Measurements from ENCODE around the gene KYNU. TPM values are rescaled to one million over a fixed set of nuclear protein-coding genes. Genes with fewer than 3 reads are reported as not detected.

Gene KYNU
- total and polyA plus RNA-seq, 10 of the 15 experiments (the other 5 are each of a cell fraction or from before 2014, with no cell fraction given), result 31.3 to 101 (median 38.3) TPM

GRCh38 chr2:142966284-142966683 is 88.8 kb downstream of the KYNU start:
- ChIA-PET RAD21 (ENCODE audit: unreplicated experiment) (no interaction called here), POLR2A (no interaction called here), SMC1A (ENCODE audit: uncharacterized antibody, unreplicated experiment) (interaction anchor here (1.2 kb wide), 1 partner anchor 9 kb away, joined by 4 read pairs; no protein-coding TSS in a partner anchor), CTCF (interaction anchor here (1.0 kb wide), 1 partner anchor 10 kb away, joined by 3 read pairs; no protein-coding TSS in a partner anchor)
- H3K4me3 ChIP-seq, result no peak overlapping the region
- no peak for ATAC-seq
- no peaks in the 10 kb centered on the region for H3K4me1 ChIP-seq (ENCODE audit: control insufficient read depth, insufficient read depth, low read length)
- H3K9me3 ChIP-seq (replicated peaks; ENCODE audit: control insufficient read depth, insufficient read depth, low read length), result no peaks in the 10 kb centered on the region
- in situ Hi-C loops (cut with MboI), result no loop called here
- H2AFZ ChIP-seq (ENCODE audit: control insufficient read depth, low read depth, low read length), result no peak overlapping the region
- no peak overlapping the region for H3K9ac ChIP-seq (ENCODE audit: control insufficient read depth, insufficient read depth, low read length)
- no peak overlapping the region for H3K4me2 ChIP-seq (ENCODE audit: control insufficient read depth, insufficient read depth)
- H3K36me3 ChIP-seq (ENCODE audit: control insufficient read depth in 2 of 2, insufficient read depth in 2 of 2, low read length in 1 of 2), result no peaks in the 10 kb centered on the region; a peak in 2 of 4 replicates
- no peaks in the 10 kb centered on the region for H3K27me3 ChIP-seq (replicated peaks in 1 of 2; ENCODE audit: control insufficient read depth in 2 of 2, insufficient read depth in 2 of 2, low read length in 1 of 2)
- intact Hi-C loops (cut with micrococcal nuclease; ENCODE audit: unreplicated experiment), result no loop called here
- DNase-seq (ENCODE audit: low read depth, low spot score), result no peak
- no TSS peak for BruUV-seq (replicated peaks)
- no peaks in the 10 kb centered on the region for H4K20me1 ChIP-seq (ENCODE audit: control insufficient read depth, insufficient read depth)
- no peaks in the 10 kb centered on the region for H3K79me2 ChIP-seq (ENCODE audit: control insufficient read depth, insufficient read depth, low read length)
- H3K27ac ChIP-seq (ENCODE audit: control insufficient read depth, insufficient read depth), result no peak overlapping the region
- no peak for TF ChIP-seq CREM (IDR thresholded peaks at IDR 0.05; ENCODE audit: low read depth)
- no peak for TF ChIP-seq PAX8 (IDR thresholded peaks at IDR 0.05)
- TF ChIP-seq POLR2AphosphoS2 (IDR thresholded peaks at IDR 0.05; ENCODE audit: low read depth, low read length), result no peak
- TF ChIP-seq HDGF (IDR thresholded peaks at IDR 0.05), result no peak
- no peak for TF ChIP-seq MYB (IDR thresholded peaks at IDR 0.05; ENCODE audit: borderline replicate concordance, low read depth, low read length)
- no peak for TF ChIP-seq ZZZ3 (IDR thresholded peaks at IDR 0.05; ENCODE audit: control insufficient read depth, insufficient read length, low read depth)
- TF ChIP-seq ZNF622 (IDR thresholded peaks at IDR 0.05), result no peak
- no peak for TF ChIP-seq ZNF207 (IDR thresholded peaks at IDR 0.05; ENCODE audit: borderline replicate concordance)
- TF ChIP-seq ZNF24 (IDR thresholded peaks at IDR 0.05), result no peak
- no peak for TF ChIP-seq SREBF1 (IDR thresholded peaks at IDR 0.05; ENCODE audit: low read length)
- TF ChIP-seq BCLAF1 (IDR thresholded peaks at IDR 0.05), result no peak
- FAIRE-seq, result no peak
